Raji (cell line): ENCODE measurements around the gene CALCOCO1.
A peak's percentile ranks its signal among the peaks of the same experiment; 100 is the strongest.

Source experiments
- POLR2A ChIP-seq: IDR thresholded peaks from 2 replicates; pipeline ENCODE4 v1.6.1; 2011; ENCODE audit warnings: low read depth, low read length, control low read depth; ENCODE audit not compliant: insufficient read depth

CALCOCO1 gene

GRCh38 chr12:53675701-53676607 is 51.3 kb downstream of the CALCOCO1 start, which contains the start of gene ATP5MC2:
ATP5MC2 (minus strand) TSS chr12:53676083; CDS start chr12:53672614, 3,469 bp downstream.
- peak; percentile 95 for TF ChIP-seq POLR2A

GRCh38 chr12:53674977-53675700 is 52.1 kb downstream of the CALCOCO1 start:
- TF ChIP-seq POLR2A = no peak

- TF ChIP-seq POLR2A = no peak
These were observed 56.3 kb downstream of the CALCOCO1 start for GRCh38 chr12:53670971-53671370.

GRCh38 chr12:53670308-53670707 is 56.9 kb downstream of the CALCOCO1 start:
- TF ChIP-seq POLR2A = no peak

GRCh38 chr12:53667080-53667479 is 60.2 kb downstream of the CALCOCO1 start:
- TF ChIP-seq POLR2A = no peak

- TF ChIP-seq POLR2A = no peak
These were observed 62.3 kb downstream of the CALCOCO1 start for GRCh38 chr12:53664936-53665335.

- TF ChIP-seq POLR2A = no peak
These were observed 63.1 kb downstream of the CALCOCO1 start for GRCh38 chr12:53664191-53664590.

GRCh38 chr12:53660041-53660440 is 67.2 kb downstream of the CALCOCO1 start:
- no peak for TF ChIP-seq POLR2A

- TF ChIP-seq POLR2A = no peak
These were observed 67.7 kb downstream of the CALCOCO1 start for GRCh38 chr12:53659571-53659981.

GRCh38 chr12:53659011-53659551 is 68.2 kb downstream of the CALCOCO1 start:
- no peak for TF ChIP-seq POLR2A
